GM21367 (cell line): ENCODE results near the gene SH3GL1.
A peak's percentile ranks its signal among the peaks of the same experiment; 100 is the strongest.

Experiments
- ATAC-seq: cut with Tn5 transposase; IDR thresholded peaks from one replicate; pipeline ENCODE4 v1.9.1; 2021; ENCODE audit not compliant: unreplicated experiment

SH3GL1 gene

GRCh38 chr19:4376991-4377781, 23.2 kb downstream of the SH3GL1 start:
- ATAC-seq, result no peak

GRCh38 chr19:4376671-4376990, 23.7 kb downstream of the SH3GL1 start:
- ATAC-seq, result no peak

DNA sequence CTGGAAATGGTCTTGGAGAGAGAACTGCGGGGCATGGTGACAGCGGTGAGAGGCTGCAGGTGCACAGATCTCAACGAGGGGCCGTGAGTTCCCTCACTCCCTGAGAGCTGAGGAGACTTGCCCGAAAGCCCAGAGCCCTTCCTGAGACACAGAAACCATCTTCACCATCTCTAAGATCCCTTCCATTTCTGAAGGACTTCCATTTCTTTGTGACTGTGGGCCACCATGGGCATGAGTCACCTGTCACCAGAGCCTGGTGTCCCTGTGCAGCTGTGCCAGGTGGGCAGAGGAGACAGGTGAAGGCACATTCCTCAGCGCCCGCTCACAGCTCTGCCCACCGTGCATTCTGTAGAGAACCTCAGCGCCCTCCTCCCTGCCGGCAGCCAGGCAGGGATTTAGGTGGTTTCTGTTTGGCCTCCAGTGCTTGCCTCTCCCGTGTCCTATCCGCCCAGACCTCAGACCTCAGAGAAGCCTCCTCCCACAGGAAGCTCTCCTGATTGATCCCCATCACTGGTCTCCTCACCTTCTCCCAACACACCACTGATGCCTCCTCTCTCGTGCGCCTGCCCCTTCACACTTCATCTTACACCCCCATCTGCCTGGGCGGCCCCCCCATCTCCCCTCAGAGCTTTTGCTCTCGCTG, 24.2 kb downstream of the SH3GL1 start:
- no peak for ATAC-seq

- no peak for ATAC-seq
Measured at GRCh38 chr19:4375164-4376027, 25.0 kb downstream of the SH3GL1 start.

DNA sequence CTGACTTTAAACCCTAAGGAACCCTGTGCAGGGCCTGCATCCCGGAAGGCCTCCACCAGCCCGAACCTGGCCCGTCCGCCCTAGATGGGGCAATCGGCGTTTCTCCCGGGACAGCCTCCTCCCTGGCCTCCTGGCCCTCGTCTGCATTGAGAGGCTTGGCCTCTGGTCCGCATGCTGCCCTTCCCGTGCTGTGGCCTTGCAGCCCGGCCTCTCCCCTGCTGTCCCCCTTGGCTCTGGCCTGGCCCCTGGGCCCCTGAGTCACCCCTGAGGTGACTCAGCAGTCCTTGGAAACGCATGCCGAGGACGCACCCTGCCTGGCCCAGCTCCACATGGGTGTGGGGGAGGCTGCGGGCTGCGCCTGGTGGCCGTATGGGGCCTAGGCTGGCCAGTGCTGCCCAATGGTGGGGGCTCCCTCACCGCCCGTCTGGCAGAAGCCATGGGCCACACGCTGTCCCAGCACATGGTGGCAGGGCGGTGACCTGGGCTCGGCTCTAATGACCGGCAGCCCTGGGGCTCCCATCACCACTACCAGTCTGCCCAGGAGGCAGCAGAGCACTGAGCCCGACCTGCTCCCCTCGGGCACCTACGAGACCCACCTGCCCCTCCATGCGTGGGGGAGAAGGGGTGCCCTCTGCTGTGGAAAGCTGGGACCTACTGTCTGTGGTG, 25.7 kb downstream of the SH3GL1 start:
- no peak for ATAC-seq

DNA sequence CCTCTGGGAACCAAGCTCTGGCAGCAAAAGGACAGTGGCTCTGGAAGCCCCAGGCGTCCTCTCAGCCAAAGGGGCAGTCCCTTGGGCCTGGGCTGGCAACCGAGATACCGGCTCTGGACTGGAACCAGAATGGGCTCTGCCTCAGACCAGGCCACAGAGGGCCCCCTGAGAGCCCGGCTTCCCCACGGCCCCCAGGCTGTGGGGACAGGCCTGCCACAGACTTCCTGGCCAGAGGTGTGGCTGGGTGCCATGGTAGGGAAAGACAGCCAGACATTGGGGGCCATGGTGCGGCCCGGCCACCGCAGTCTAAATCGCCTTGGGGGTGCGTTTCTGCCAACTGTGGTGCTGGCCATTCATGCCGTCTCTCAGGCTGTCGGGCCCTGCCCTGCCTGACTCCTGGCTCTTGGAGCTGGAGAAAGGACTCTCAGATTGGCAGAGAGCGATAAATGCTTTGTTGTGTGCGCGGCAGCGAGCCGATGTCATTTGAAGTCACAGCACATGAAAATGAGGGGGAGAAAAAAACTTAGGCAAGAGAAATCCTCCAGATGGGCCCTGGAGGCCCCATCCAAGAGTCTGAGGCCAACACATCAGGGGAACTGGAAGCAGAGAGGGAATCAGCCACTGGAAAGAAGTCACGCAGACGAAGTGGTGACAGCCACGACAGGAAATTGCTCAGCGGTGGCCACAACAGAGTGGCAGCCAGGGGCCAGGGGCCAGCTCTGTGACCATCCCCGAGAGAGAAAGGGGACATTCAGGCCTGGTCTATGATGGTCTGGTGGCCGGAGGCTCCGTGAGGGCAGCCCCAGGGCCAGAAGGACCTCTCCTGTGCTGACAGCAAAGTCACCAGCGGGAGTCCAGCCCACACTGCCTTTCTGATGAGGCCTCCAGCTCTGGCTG, 26.5 kb downstream of the SH3GL1 start:
- ATAC-seq, result no peak

DNA sequence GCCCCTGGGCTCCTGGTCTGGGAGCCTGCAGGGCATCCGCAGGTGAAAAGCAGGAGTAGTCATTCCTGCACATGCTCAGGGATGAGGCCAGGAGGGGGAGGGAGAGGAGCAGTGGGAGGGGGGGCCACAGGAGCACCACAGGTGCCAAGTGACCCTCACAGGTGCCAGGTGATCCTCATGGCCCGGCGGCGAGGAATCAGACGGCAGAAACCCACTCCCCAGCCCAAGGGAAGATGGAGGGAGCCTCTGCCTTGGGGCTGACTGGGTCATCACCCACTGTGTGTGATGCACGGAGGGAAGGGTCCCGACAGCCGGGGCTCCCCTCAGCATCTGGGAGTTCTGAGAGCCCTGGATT, 27.4 kb downstream of the SH3GL1 start:
- no peak for ATAC-seq

DNA sequence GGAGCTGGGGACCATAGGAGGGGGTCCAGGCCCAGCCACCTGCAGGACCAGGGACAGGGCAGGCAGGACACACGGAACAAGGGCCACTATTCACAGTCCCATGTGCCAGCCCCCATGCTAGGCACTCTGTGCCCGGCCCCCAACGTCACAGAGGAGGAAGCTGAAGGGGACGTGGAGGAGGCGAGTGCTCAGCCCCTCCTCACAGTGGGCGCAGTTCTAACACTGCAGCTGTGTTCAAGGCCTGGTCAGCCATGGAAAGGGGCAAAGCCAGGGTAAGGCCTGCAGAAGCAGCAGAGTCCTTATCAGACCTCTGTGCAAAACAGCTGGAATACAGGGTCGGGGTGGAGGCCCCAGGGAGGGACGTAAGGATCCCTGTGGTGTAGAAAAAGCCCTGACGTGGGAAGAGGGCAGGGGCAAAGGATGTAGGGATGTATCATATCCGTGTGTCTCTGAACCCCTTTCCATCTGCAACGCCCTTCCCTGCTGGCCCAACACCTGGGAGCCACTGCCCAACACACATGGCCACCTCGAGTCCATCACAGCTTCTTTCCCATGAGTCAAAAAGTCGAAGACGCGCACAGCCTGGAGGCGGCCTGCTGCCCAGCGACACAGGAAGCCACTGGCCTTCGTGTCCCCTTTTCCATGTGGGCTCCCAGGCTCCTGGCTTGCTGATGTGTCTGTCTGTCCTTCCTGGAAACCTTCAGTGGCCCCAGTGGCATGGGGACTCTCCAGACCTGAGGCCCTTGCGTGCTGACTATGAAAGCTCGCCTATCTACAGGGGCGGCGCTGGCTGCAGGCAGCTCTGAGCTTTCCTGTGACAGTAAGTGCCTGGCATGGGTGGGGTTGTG, 28.0 kb downstream of the SH3GL1 start:
- ATAC-seq, result no peak

DNA sequence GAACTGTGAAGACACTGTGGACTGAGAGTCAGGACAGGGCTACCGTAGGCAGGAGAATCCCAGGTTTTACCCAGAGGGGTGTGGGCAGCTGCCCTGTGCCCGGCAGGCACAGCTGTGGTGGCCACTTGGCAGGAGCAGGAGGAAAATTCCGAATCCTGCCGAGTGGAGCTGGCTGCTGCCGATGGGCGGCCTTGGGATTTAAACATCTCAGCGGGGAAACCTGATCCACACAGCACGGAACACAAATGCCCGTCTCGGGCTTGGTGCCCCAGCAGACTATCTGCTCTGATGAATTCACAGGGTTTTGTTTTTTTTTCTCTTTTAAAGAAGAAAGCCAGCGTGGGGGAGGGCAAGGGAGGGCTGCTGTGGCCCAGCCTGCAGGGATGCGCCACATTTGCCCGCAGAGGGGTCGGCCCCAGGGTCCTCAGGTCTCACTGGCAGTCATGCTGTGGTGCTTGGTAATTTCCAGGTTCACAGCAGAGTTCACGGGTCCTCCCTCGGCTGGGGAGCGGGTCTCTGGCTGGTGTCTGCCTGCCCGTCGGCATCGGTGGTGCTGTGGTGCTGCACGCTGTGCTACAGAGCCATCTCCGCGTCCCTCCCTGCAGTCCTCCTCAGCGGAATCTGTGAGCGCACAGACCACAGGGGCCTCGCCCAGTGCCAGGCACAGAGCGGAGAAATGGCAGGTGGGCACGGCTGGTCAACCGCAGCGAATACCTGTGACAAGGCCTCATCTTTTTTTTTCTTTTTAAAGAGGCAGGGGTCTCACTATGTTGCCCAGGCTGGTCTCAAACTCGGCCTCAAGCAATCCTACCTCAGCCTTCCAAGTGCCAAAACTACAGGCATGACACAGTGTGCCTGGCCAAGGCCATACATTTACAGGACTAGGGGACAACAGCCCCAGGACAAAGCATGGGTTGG, 28.8 kb downstream of the SH3GL1 start:
- no peak for ATAC-seq

DNA sequence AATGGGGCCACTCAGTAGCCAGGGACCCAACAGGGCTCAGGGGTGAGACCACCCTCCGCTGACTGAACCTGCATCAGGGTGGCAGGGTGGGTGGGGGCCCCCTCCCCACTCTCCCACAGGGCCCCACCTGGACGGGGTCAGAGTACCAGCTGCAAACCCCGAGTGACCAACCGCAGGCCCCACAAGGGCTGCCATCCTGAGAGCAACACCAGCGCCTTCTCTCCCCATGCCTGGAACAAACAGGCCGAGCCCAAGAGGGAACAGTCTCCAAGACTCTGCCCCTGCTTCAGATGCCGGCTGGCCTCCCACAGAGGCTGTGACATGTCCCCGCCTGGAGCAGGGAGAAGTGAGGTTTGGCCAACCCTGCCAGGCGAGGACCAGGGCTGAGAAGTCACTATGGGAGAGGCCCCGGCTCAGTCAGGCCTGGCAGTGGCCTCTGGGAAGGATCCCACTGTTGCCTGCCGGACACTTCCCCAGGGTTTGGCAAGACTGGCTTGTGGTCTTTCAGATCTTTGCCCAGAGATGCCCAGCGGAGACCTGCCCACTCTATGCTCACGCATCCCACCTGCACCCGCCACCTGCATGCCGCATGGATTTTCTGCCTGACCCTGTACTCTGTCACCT, 29.8 kb downstream of the SH3GL1 start:
- no peak for ATAC-seq

GRCh38 chr19:4369888-4370260, 30.5 kb downstream of the SH3GL1 start:
- ATAC-seq, result peak; percentile 22

DNA sequence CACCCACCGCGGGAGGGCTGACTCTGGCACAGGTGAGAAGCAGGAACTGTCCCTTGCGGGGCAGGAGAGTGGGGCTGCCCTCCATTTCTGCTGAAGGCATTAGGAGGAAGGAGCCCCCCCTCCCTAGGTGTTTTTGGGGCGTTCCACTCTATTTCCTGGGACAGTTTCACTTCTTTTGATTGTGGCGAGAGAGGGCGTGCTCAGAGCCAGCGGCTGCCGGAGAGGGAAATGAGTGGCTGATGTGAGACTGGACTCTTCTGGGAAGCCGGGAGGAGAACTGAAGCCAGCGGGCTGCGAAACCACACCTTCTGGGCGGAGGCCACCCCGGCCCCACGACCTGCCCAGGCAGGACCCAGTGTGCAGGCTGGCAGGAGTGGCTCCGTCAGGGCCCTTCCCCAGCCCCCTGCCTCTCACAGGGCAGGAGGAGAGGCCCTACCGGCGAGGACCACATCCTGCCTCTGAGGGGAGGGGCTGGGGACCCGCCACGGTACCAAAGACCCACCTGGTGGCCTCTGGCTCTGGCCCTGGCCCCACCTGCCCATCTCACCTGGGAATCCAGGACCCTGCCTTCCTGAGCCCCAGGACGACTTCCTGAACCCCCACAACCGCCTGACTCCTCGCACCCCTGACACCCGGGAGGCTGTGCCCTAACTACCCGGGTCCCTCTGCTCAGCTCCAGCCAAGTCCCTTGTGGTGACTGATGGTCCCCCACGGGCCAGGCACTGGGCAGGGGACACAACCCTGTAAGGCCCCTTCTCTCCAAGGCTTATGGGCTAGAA, 31.0 kb downstream of the SH3GL1 start:
- peak; percentile 34 for ATAC-seq

DNA sequence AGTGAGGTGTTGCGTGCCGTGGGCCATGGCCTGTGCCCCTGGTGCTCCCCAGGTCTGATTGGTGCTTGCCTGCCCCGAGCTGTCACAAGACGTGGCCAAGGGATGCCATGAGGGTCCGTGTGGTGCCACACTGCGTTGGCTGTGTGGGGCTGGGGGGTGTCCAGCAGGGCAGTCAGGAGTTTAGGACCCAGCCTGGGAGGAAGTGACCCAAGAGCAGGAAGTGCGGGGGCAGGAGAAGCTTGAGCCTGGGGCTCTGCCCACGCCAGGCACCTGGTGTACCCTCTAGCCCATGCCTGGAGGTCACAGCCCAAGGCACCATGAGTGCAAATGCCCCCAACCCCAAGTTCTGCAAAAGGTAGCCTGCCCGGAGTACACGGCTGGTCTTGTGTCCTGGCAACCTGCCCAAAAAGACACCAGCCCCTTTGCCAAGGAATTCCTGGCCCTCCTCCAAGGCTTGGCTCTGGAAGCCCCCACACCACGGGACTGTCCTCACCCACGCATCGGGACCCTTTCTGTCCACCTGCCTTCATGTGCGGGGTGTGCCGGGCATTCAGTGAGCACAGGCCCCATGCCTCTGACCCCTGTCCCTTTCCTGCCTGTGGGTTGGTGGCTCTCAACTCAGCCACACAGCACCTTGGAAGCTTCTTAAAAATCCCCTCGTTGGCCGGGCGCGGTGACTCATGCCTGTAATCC, 32.1 kb downstream of the SH3GL1 start:
- no peak for ATAC-seq

DNA sequence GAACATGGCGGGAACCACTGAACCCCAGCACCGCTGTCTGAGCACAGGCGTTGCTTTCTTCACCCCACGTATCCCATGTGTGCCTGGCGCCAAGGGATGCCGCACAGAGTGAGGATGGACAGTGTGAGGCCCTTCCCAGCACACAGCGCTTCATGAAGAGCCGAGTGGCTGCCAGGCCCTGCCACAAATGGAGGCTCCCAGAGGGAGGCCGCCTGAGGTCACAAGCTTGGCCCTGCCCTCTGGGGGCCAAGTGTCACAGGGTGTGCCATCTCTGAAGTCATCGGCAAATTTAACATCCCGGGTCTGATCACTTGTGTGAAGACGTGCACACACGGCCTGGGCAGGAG, 32.6 kb downstream of the SH3GL1 start:
- no peak for ATAC-seq

DNA sequence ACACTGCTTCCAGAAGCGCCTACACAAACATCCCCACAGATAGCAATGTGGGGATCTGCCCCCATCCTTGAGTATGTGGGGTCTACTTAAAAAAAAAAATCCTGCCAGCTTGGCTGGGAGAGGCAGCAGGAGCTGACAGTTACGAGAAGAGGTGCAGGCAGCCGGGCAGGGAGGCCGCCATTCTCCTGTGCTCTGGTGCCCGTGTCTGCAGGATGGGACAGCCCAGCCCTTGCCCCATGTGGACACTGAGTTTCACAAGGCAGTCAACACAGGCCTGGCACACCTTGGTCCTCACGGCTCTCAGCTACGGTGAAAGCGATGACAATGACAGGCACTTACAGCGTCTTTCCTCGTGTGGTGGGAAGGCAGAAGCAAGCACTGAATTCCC, 33.0 kb downstream of the SH3GL1 start:
- ATAC-seq, result no peak

GRCh38 chr19:4366666-4367335, 33.5 kb downstream of the SH3GL1 start:
- no peak for ATAC-seq
